ENCODE measurements around the gene MACF1. TPM values are rescaled to one million over a fixed set of nuclear protein-coding genes. Genes with fewer than 3 reads are reported as not detected.

The MACF1 gene
- total RNA-seq, 2 donors from 2014 or later: 214 to 251 TPM

- H3K4me1 Mint-ChIP-seq: no peaks in the 10 kb centered on the region
- peaks cover 59% of the 10 kb centered on the region for H3K36me3 ChIP-seq (ENCODE audit: control insufficient read depth, insufficient read depth, low read length)
- peaks cover 77% of the 10 kb centered on the region for H3K36me3 Mint-ChIP-seq (ENCODE audit: low read depth)
These were observed 83.0 kb downstream of the MACF1 start for GRCh38 chr1:39287541-39287940.

GRCh38 chr1:39288735-39289465, 84.4 kb downstream of the MACF1 start:
- Mint-ChIP-seq H3K4me3 (no peak overlapping the region), H3K27ac (no peak overlapping the region), H3K27me3 (ENCODE audit: insufficient read depth) (peaks cover 4% of the 10 kb centered on the region), H3K36me3 (ENCODE audit: low read depth) (peaks cover 75% of the 10 kb centered on the region), H3K9me3 (peaks cover 2% of the 10 kb centered on the region), H3K4me1 (peaks cover 7% of the 10 kb centered on the region)
- H3K4me3 ChIP-seq (ENCODE audit: low read length): no peak overlapping the region
- TF ChIP-seq CTCF (conservative IDR thresholded peaks at IDR 0.05): no peak
- H3K4me1 ChIP-seq (ENCODE audit: control insufficient read depth, insufficient read depth, low read length): no peaks in the 10 kb centered on the region
- no peak overlapping the region for H3K9ac ChIP-seq (ENCODE audit: extremely low read depth, low read length, poor library complexity, severe bottlenecking)
- peaks cover 18% of the 10 kb centered on the region for H3K27me3 ChIP-seq (ENCODE audit: control insufficient read depth, insufficient read depth, low read length, poor library complexity, severe bottlenecking)
- no peak for DNase-seq
- WGBS, 2 experiments (ENCODE audit: insufficient coverage in 1 of 2, insufficient read length in 1 of 2): 91 to 98% methylated on average over 3 to 5 of the region's 5 CpGs
- peaks cover 52% of the 10 kb centered on the region for H3K36me3 ChIP-seq (ENCODE audit: control insufficient read depth, insufficient read depth, low read length)
- no peak overlapping the region for H3K27ac ChIP-seq (ENCODE audit: low read depth, low read length)
- H3K9me3 ChIP-seq (ENCODE audit: control insufficient read depth, low read length): peaks cover 8% of the 10 kb centered on the region

More at GRCh38 chr1:39287541-39287940, 83.0 kb downstream of the MACF1 start:
- Histone ChIP-seq H3K27me3 (ENCODE audit: control insufficient read depth, insufficient read depth, low read length, poor library complexity, severe bottlenecking) (peaks cover 31% of the 10 kb centered on the region), H3K9ac (ENCODE audit: extremely low read depth, low read length, poor library complexity, severe bottlenecking) (no peak overlapping the region), H3K27ac (ENCODE audit: low read depth, low read length) (no peak overlapping the region), H3K4me1 (ENCODE audit: control insufficient read depth, insufficient read depth, low read length) (no peaks in the 10 kb centered on the region), H3K4me3 (ENCODE audit: low read length) (no peak overlapping the region), H3K9me3 (ENCODE audit: control insufficient read depth, low read length) (peaks cover 8% of the 10 kb centered on the region)
- 100% methylated on average over 1 of the region's 1 CpG for WGBS, 2 experiments (ENCODE audit: insufficient coverage in 1 of 2, insufficient read length in 1 of 2)
- no peak for TF ChIP-seq CTCF (conservative IDR thresholded peaks at IDR 0.05)
- Mint-ChIP-seq H3K9me3 (peaks cover 2% of the 10 kb centered on the region), H3K27ac (no peak overlapping the region), H3K4me3 (no peak overlapping the region), H3K27me3 (ENCODE audit: insufficient read depth) (peaks cover 12% of the 10 kb centered on the region)
- no peak for DNase-seq

- Histone ChIP-seq H3K4me1 (ENCODE audit: control insufficient read depth, insufficient read depth, low read length) (no peaks in the 10 kb centered on the region), H3K4me3 (ENCODE audit: low read length) (no peak overlapping the region), H3K27ac (ENCODE audit: low read depth, low read length) (no peak overlapping the region), H3K27me3 (ENCODE audit: control insufficient read depth, insufficient read depth, low read length, poor library complexity, severe bottlenecking) (no peaks in the 10 kb centered on the region), H3K36me3 (ENCODE audit: control insufficient read depth, insufficient read depth, low read length) (peaks cover 52% of the 10 kb centered on the region), H3K9me3 (ENCODE audit: control insufficient read depth, low read length) (peaks cover 14% of the 10 kb centered on the region), H3K9ac (ENCODE audit: extremely low read depth, low read length, poor library complexity, severe bottlenecking) (no peak overlapping the region)
- H3K27ac Mint-ChIP-seq: no peak overlapping the region
- H3K4me3 Mint-ChIP-seq: no peak overlapping the region
- H3K27me3 Mint-ChIP-seq (ENCODE audit: insufficient read depth): no peaks in the 10 kb centered on the region
- WGBS, 2 experiments (ENCODE audit: insufficient coverage in 1 of 2, insufficient read length in 1 of 2): 87% methylated on average over 1 of the region's 1 CpG; no CpG with 5 or more reads in 1 of the 2 experiments
- peaks cover 7% of the 10 kb centered on the region for H3K4me1 Mint-ChIP-seq
- peaks cover 75% of the 10 kb centered on the region for H3K36me3 Mint-ChIP-seq (ENCODE audit: low read depth)
- H3K9me3 Mint-ChIP-seq: peaks cover 2% of the 10 kb centered on the region
- DNase-seq: no peak
- TF ChIP-seq CTCF (conservative IDR thresholded peaks at IDR 0.05): no peak
These were observed 87.9 kb downstream of the MACF1 start for GRCh38 chr1:39292401-39292800.
